Esophagus squamous epithelium (tissue), 5 donors: ENCODE measurements around the gene NR1I3. TPM values are rescaled to one million over a fixed set of nuclear protein-coding genes. Genes with fewer than 3 reads are reported as not detected.

ENCODE experiments used
- DNase-seq: peaks from one replicate; lab custom pipeline; 2025; lab: John Stamatoyannopoulos, UW
- H3K27ac ChIP-seq, 4 donors: fragments of 200-600 bp; sonication (generic); one replicate each; pipeline ENCODE4 v1.5.1; 2016 to 2019; ENCODE audit warnings: mild to moderate bottlenecking in 1 of 4
- H3K27me3 ChIP-seq, 4 donors: fragments of 200-600 bp; sonication (generic); 1 replicate in 3 of 4; 2 replicates in 1 of 4; pipeline versions ENCODE4 v1.5.1 to v1.6.0; 2017 to 2021; ENCODE audit warnings: antibody characterized with exemption in 1 of 4
- H3K36me3 ChIP-seq, 3 donors: fragments of 200-600 bp; sonication (generic); one replicate each; pipeline ENCODE4 v1.5.1; 2016 to 2019
- H3K4me1 ChIP-seq, 3 donors: fragments of 200-600 bp; sonication (generic); one replicate each; pipeline ENCODE4 v1.5.1; 2017 to 2019
- H3K4me3 ChIP-seq, 4 donors: fragments of 200-600 bp; sonication (generic); 1 replicate in 3 of 4; 2 replicates in 1 of 4; pipeline ENCODE4 v1.5.1; 2016 to 2019; ENCODE audit warnings: mild to moderate bottlenecking in 2 of 4, moderate library complexity in 1 of 4
- H3K9me3 ChIP-seq, 3 donors: fragments of 200-600 bp; sonication (generic); one replicate each; pipeline ENCODE4 v1.5.1; 2016 to 2019
- POLR2A ChIP-seq, 4 donors: fragments of 450-650 bp; IDR thresholded peaks; one replicate each; pipeline ENCODE4 v1.6.1; 2017; ENCODE audit warnings: antibody characterized with exemption in 4 of 4, mild to moderate bottlenecking in 4 of 4, moderate library complexity in 3 of 4
- WGBS, 2 donors: methylation state at CpG; one replicate each; pipeline ENCODE4 v1.1.5; 2018; 5-methylcytosine and 5-hydroxymethylcytosine counted together
- intact Hi-C: fragments of 100-400 bp; cut with DNase I; formaldehyde crosslinking; loops from one replicate; pipeline ENCODE4 v1.15.0; 2022
- total RNA-seq, 4 donors: library from RNA; depleted of rRNA; stranded (reverse); fragments of >200 nt; gene quantifications; one replicate each; pipeline ENCODE4 v1.1.0, GENCODE V29; 2016
- TF ChIP-seq, protein P1 (sequence below), 6 experiments: fragments of 450-650 bp in 4 of 6; fragments of 200-600 bp in 2 of 6; sonication (generic) in 2 of 6; IDR thresholded peaks; one replicate each; pipeline ENCODE4 v1.5.1; 2016 to 2019; ENCODE audit warnings: antibody characterized with exemption in 6 of 6, mild to moderate bottlenecking in 4 of 6, moderate library complexity in 4 of 6
- donor health status: DM: yes; HTN: yes; CAD: no.

Gene NR1I3
- total RNA-seq, 4 donors from 2014 or later, result not detected

DNA sequence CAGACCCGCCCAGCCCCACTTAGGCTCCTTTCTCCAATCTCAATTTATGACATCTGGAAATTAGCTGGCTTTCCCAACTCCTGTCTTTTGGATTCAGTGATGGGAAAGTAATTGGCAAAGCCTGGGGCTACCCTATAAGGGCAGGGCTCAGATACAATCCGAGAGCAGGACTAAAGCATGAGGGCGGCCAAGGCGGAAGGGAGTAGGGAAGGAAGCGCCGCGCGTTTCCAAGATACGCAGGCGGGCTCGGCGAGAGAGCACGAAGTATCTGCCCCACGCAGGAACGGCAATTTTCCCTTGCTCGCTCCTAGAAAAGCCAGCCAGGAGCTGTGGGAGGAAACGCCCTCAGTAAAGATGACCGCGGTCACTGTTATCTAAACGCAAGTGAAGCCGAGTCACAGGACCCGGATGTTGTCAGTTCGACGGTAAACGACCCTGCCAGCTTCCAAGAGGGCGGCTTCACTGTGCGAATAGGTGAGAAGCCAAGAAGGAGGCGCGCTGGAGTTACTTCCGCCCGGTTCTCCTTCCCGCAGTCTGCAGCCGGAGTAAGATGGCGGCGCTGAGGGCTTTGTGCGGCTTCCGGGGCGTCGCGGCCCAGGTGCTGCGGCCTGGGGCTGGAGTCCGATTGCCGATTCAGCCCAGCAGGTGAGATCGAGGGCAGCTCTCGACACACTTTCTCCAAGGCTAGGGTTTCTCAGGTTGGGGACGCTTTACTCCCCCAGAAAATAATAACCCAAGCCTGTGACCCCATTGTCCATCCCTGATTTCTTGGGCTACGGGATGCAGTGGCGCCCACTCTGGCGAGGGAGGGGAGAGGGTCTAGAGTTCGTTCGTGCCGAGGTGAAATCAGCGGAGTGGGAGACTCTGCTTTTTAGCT, 35.9 kb downstream of the NR1I3 start, which contains the start of gene NDUFS2:
TSS of gene NDUFS2 (plus strand) at position 532 of the 877 bp plus-strand sequence. CDS start at position 551, 19 bp downstream.
- Histone ChIP-seq H3K9me3 (no peaks in the 10 kb centered on the region), H3K27me3 (no peaks in the 10 kb centered on the region), H3K27ac (peak within 1 kb of the TSS; percentile 90 to 99 (median 97)), H3K36me3 (peaks cover 8 to 38% (median 9%) of the 10 kb centered on the region in 3 donors), H3K4me3 (peak within 1 kb of the TSS; percentile 58 to 89 (median 80)), H3K4me1 (peaks cover 43 to 91% (median 80%) of the 10 kb centered on the region in 3 donors)
- peak; percentile 93 for DNase-seq
- WGBS, 2 donors, result 1 to 5% methylated on average over 21 to 31 of the region's 53 CpGs
- TF ChIP-seq, protein P1, sequence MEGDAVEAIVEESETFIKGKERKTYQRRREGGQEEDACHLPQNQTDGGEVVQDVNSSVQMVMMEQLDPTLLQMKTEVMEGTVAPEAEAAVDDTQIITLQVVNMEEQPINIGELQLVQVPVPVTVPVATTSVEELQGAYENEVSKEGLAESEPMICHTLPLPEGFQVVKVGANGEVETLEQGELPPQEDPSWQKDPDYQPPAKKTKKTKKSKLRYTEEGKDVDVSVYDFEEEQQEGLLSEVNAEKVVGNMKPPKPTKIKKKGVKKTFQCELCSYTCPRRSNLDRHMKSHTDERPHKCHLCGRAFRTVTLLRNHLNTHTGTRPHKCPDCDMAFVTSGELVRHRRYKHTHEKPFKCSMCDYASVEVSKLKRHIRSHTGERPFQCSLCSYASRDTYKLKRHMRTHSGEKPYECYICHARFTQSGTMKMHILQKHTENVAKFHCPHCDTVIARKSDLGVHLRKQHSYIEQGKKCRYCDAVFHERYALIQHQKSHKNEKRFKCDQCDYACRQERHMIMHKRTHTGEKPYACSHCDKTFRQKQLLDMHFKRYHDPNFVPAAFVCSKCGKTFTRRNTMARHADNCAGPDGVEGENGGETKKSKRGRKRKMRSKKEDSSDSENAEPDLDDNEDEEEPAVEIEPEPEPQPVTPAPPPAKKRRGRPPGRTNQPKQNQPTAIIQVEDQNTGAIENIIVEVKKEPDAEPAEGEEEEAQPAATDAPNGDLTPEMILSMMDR (IDR thresholded peaks at IDR 0.05), result peak in 2 of 6 experiments; percentile 12 to 13
- TF ChIP-seq POLR2A (IDR thresholded peaks at IDR 0.05), result peak in 2 of 4 donors; percentile 51 to 88
- intact Hi-C loops, result no loop called here

DNA sequence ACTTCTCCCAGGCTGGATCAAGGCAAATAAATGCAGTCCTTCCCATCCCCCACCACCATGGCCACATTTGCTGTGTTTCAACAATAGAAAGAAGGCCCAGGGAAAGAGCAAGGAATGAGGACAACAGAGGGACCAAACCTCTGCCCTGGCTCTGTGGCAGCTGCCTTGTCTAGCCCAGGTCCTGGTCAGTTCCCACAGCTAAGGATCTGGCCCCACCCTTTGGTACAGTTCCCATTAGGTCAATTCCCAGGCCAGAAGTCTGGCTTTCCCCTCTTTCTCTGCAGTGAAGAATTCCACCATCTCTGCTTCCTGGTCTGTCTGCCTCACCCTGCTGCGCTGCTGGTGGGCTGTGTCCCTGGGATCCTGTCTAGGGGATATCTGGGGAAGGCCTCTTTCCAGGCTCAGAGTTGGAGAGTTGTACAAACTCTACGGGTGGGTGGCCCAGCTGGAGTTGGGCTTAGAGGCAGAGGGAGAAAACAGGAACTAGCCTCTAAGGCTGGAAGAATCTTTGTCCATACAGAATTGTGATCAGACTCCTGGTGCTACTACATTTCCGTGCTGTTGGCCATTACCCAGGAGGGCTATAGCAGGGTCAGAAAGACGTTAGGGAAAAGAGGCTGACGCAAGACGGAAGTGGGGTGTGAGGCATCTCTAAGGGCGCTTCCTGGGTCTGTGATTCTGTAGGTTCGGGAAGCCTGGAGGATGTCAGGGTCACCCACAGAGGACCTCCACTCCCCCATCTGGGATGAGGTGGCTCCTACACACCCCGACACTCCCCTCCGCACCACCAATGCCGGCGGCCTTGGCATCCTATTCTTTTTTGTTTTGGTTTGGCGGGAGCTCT, 36.8 kb downstream of the NR1I3 start:
- 27 to 34% methylated on average over 11 to 12 of the region's 13 CpGs for WGBS, 2 donors
- peaks cover 43 to 93% (median 83%) of the 10 kb centered on the region in 3 donors for H3K4me1 ChIP-seq
- H3K36me3 ChIP-seq, result peaks cover 3 to 29% (median 3%) of the 10 kb centered on the region in 3 donors
- H3K9me3 ChIP-seq, result no peaks in the 10 kb centered on the region
- H3K4me3 ChIP-seq, result peak overlapping the region; percentile 58 to 89 (median 80)
- DNase-seq, result no peak
- H3K27me3 ChIP-seq, result no peaks in the 10 kb centered on the region
- TF ChIP-seq, protein P1 (IDR thresholded peaks at IDR 0.05), result no peak
- TF ChIP-seq POLR2A (IDR thresholded peaks at IDR 0.05), result no peak
- peak overlapping the region; percentile 90 to 99 (median 97) for H3K27ac ChIP-seq
- intact Hi-C loops, result no loop called here

DNA sequence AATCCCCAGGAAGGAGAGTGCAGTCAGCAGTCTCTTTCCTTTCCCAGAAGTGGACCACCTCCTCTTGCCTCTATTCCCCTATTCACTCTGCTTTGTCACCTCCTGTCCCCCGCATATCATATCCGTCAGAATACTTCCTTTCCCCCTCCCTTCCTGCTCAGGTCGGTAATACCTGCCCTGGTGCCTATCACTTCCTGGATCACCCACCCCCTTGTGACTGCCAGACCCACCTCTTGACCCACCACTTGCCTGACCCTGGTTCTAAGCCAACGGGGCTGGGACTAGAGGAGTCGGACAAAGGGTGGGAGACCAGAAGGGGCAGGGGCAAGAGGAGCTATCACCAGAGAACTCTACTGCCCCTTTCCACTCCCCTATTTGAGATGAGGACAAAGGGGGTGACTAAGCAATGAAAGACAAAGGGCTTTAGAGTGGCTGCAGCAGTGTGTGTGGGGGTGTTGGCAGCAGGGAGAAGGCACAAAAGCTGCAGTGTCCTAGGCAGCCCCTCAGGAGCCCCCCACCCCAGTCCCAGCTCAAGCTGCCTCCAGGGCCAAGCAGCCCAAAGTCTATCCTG, 37.5 kb downstream of the NR1I3 start:
- H3K27me3 ChIP-seq, result no peaks in the 10 kb centered on the region
- no peaks in the 10 kb centered on the region for H3K9me3 ChIP-seq
- H3K4me3 ChIP-seq, result peak overlapping the region in 1 of 4 donors; percentile 86
- peak overlapping the region; percentile 90 to 99 (median 97) for H3K27ac ChIP-seq
- DNase-seq, result no peak
- TF ChIP-seq POLR2A (IDR thresholded peaks at IDR 0.05), result no peak
- TF ChIP-seq, protein P1 (IDR thresholded peaks at IDR 0.05), result no peak
- peaks cover 0 to 22% (median 0%) of the 10 kb centered on the region in 3 donors for H3K36me3 ChIP-seq
- intact Hi-C loops, result no loop called here
- WGBS, 2 donors, result 42 to 56% methylated on average over 2 to 4 of the region's 5 CpGs
- H3K4me1 ChIP-seq, result peaks cover 43 to 93% (median 84%) of the 10 kb centered on the region in 3 donors

DNA sequence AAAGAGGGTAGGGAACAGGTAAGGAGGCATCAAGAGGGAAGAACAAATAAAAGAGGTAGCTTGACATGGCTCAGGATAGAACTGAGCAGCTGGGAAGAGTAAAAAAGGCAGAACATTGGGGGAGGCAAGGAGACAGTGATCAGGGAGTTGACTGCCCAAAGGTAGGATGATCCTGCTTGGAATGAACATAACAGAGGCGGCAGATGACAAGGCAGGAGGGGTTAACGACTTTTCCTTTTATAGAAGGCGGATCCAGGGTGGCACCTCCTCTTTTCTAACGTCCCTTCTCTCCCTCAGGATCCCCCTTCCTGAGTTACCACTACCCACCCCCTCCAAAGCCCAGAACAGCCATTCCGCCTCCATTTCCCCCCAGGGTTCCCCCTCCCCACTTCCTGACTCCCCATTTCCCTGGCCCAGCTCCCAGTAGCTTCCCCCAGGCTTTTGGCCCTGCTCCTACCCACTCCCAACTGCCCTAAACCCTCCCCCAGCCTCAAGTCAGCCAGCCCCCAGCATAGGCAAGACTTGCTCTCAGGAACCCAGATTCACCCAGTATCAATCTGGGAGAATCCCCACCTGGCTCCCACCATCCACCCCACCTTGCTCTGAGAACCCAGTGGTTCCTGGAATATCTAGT, 38.4 kb downstream of the NR1I3 start:
- DNase-seq, result no peak
- intact Hi-C loops, result no loop called here
- peak overlapping the region; percentile 90 to 99 (median 97) for H3K27ac ChIP-seq

More for the DNA sequence above, 38.4 kb downstream of the NR1I3 start:
- WGBS, 2 donors, result 24 to 43% methylated on average over 4 to 5 of the region's 5 CpGs
- H3K4me1 ChIP-seq, result peaks cover 43 to 93% (median 84%) of the 10 kb centered on the region in 3 donors
- H3K4me3 ChIP-seq, result peak overlapping the region in 1 of 4 donors; percentile 65
- H3K9me3 ChIP-seq, result no peaks in the 10 kb centered on the region
- H3K27me3 ChIP-seq, result no peaks in the 10 kb centered on the region
- TF ChIP-seq, protein P1 (IDR thresholded peaks at IDR 0.05), result no peak
- TF ChIP-seq POLR2A (IDR thresholded peaks at IDR 0.05), result no peak
- peaks cover 0 to 13% (median 0%) of the 10 kb centered on the region in 3 donors for H3K36me3 ChIP-seq
